Keratinocyte (primary cell): ENCODE data around the gene TNFAIP8L3. TPM values are rescaled to one million over a fixed set of nuclear protein-coding genes. Genes with fewer than 3 reads are reported as not detected.

Experiments
- DNase-seq: peaks from one replicate; pipeline ENCODE4 v3.0.0-alpha.2; 2011; ENCODE audit warnings: low read depth, missing footprints, low spot score
- FAIRE-seq: peaks from 2 replicates; lab custom pipeline; 2011; peaks lifted over from hg19 to GRCh38; lab: Jason Lieb, UNC
- H2AFZ ChIP-seq: 2 replicates; pipeline ENCODE4 v1.6.0; 2012; ENCODE audit warnings: low read length, control low read depth, inconsistent platforms; ENCODE audit not compliant: control insufficient read depth
- H3K27ac ChIP-seq: 2 replicates; pipeline ENCODE4 v1.5.1; 2011; ENCODE audit warnings: low read length; ENCODE audit not compliant: control insufficient read depth, insufficient read depth
- H3K27me3 ChIP-seq: 3 replicates; pipeline ENCODE4 v1.6.0; 2011; ENCODE audit warnings: low read length; ENCODE audit not compliant: control insufficient read depth, insufficient read depth; ENCODE audit errors: extremely low read depth
- H3K36me3 ChIP-seq, 2 experiments: 2 replicates in 1 of 2; 3 replicates in 1 of 2; pipeline ENCODE4 v1.5.1; 2011; ENCODE audit warnings: low read length in 2 of 2, mild to moderate bottlenecking in 1 of 2; ENCODE audit not compliant: control insufficient read depth in 2 of 2, insufficient read depth in 2 of 2; ENCODE audit errors: extremely low read depth in 1 of 2
- H3K4me1 ChIP-seq: 3 replicates; pipeline ENCODE4 v1.5.1; 2011; ENCODE audit warnings: low read length; ENCODE audit not compliant: control insufficient read depth, insufficient read depth; ENCODE audit errors: extremely low read depth
- H3K4me2 ChIP-seq: 3 replicates; pipeline ENCODE4 v1.6.0; 2011; ENCODE audit warnings: low read depth, low read length; ENCODE audit not compliant: control insufficient read depth, insufficient read depth; ENCODE audit errors: extremely low read depth
- H3K4me3 ChIP-seq, 3 experiments: fragments of 200-600 bp in 1 of 3; sonication (generic) in 1 of 3; 2 replicates in 2 of 3; 3 replicates in 1 of 3; pipeline ENCODE4 v1.5.1; 2011 to 2016; ENCODE audit warnings: low read length in 3 of 3, mild to moderate bottlenecking in 3 of 3, control low read depth in 2 of 3, inconsistent platforms in 1 of 3, low read depth in 1 of 3, mixed read lengths in 1 of 3, mixed run types in 1 of 3, moderate library complexity in 1 of 3; ENCODE audit not compliant: control insufficient read depth in 2 of 3, insufficient read depth in 2 of 3; ENCODE audit errors: extremely low read depth in 1 of 3
- H3K79me2 ChIP-seq: 2 replicates; pipeline ENCODE4 v1.6.0; 2012; ENCODE audit warnings: low read length; ENCODE audit not compliant: control insufficient read depth, insufficient read depth
- H3K9ac ChIP-seq: 3 replicates; pipeline ENCODE4 v1.6.0; 2011; ENCODE audit warnings: low read length; ENCODE audit not compliant: control insufficient read depth, insufficient read depth; ENCODE audit errors: extremely low read depth
- H3K9me1 ChIP-seq: 3 replicates; pipeline ENCODE4 v1.6.0; 2011; ENCODE audit warnings: low read length; ENCODE audit not compliant: control insufficient read depth, insufficient read depth; ENCODE audit errors: extremely low read depth
- H3K9me3 ChIP-seq: 2 replicates; pipeline ENCODE4 v1.5.1; 2012; ENCODE audit warnings: low read depth, low read length; ENCODE audit not compliant: control insufficient read depth
- H4K20me1 ChIP-seq: 3 replicates; pipeline ENCODE4 v1.6.0; 2011; ENCODE audit warnings: low read length; ENCODE audit not compliant: control insufficient read depth, insufficient read depth; ENCODE audit errors: extremely low read depth
- CTCF ChIP-seq, 3 experiments: IDR thresholded peaks in 1 of 3; conservative IDR thresholded peaks in 1 of 3; optimal IDR thresholded peaks in 1 of 3; 2 replicates in 2 of 3; 3 replicates in 1 of 3; pipeline versions ENCODE3 to v1.5.1; 2011; ENCODE audit warnings: low read length in 3 of 3, mild to moderate bottlenecking in 3 of 3, moderate library complexity in 2 of 3, control low read depth in 1 of 3, inconsistent platforms in 1 of 3; ENCODE audit not compliant: insufficient read depth in 2 of 3; ENCODE audit errors: extremely low read depth in 1 of 3
- EZH2 ChIP-seq: IDR thresholded peaks from one replicate; pipeline ENCODE4 v1.6.1; 2012; ENCODE audit warnings: inconsistent platforms, mild to moderate bottlenecking, low read length, moderate library complexity
- dilution Hi-C: fragments of 300-500 bp; cut with MboI; formaldehyde crosslinking; loops from one replicate; pipeline ENCODE4 v1.7.0; 2020; ENCODE audit warnings: low sequenced_read_pairs; ENCODE audit not compliant: extremely low pct_ligation_motif_present
- polyA plus RNA-seq, 5 experiments: library from polyadenylated mRNA; depleted of rRNA in 3 of 5; stranded (reverse) in 3 of 5; stranded (forward) in 1 of 5; unstranded in 1 of 5; fragments of >200 nt; gene quantifications; 1 replicate in 1 of 5; 2 replicates in 3 of 5; 3 replicates in 1 of 5; pipeline versions ENCODE4 v1.2.1 to v1.2.3, GENCODE V29; 2011 to 2012; ENCODE audit warnings: missing spikeins in 2 of 5, low read depth in 1 of 5, low replicate concordance in 1 of 5

The TNFAIP8L3 gene
- polyA plus RNA-seq, 1 donor (not counting 4 experiments of a cell fraction or from before 2014, with no cell fraction given) = 0.51 TPM

DNA sequence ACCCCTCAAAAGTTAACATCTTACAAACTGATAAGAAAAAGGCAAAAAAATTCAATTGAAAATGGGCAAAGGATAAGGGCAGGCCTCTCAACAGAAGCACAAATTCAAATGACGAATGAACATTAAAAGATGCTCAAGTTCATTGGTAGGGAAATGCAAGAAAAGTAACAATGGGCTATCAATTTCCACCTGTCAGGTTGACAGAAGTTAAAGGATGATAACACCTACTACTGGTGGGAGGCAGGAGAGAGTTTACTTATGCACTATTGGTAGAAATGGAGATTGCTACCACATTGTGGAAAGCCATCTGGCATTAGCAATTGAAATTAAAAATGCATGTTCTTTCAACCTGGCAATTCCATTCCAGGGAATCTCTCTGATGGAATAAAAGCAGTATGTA lies 35.6 kb upstream of the TNFAIP8L3 start:
- TF ChIP-seq EZH2 (no peak), CTCF (optimal IDR thresholded peaks at IDR 0.05 in 1 of 3, IDR thresholded peaks at IDR 0.05 in 1 of 3, conservative IDR thresholded peaks at IDR 0.05 in 1 of 3; ENCODE audit: extremely low read depth in 1 of 3, insufficient read depth in 2 of 3, low read length in 3 of 3) (no peak)
- no peak for FAIRE-seq
- H3K4me2 ChIP-seq = no peak overlapping the region

GRCh38 chr15:51129535-51130188 lies 35.0 kb upstream of the TNFAIP8L3 start:
- Histone ChIP-seq H3K9me3 (no peaks in the 10 kb centered on the region), H2AFZ (no peak overlapping the region), H3K4me2 (no peak overlapping the region), H3K9ac (no peak overlapping the region), H3K4me1 (no peaks in the 10 kb centered on the region), H3K9me1 (no peaks in the 10 kb centered on the region), H4K20me1 (no peaks in the 10 kb centered on the region), H3K4me3 (no peak overlapping the region), H3K36me3 (no peaks in the 10 kb centered on the region), H3K27me3 (no peaks in the 10 kb centered on the region), H3K27ac (no peak overlapping the region), H3K79me2 (no peaks in the 10 kb centered on the region)
- no peak for TF ChIP-seq EZH2
- no peak for TF ChIP-seq CTCF (optimal IDR thresholded peaks at IDR 0.05 in 1 of 3, IDR thresholded peaks at IDR 0.05 in 1 of 3, conservative IDR thresholded peaks at IDR 0.05 in 1 of 3; ENCODE audit: extremely low read depth in 1 of 3, insufficient read depth in 2 of 3, low read length in 3 of 3)
- FAIRE-seq = no peak
- dilution Hi-C loops = no loop called here
- DNase-seq = no peak

More for the DNA sequence above, 35.6 kb upstream of the TNFAIP8L3 start:
- H3K9me3 ChIP-seq = no peaks in the 10 kb centered on the region
- no peaks in the 10 kb centered on the region for H3K9me1 ChIP-seq
- no peak overlapping the region for H3K9ac ChIP-seq
- no peak overlapping the region for H2AFZ ChIP-seq
- no peaks in the 10 kb centered on the region for H3K79me2 ChIP-seq
- no peak overlapping the region for H3K27ac ChIP-seq
- no peaks in the 10 kb centered on the region for H4K20me1 ChIP-seq
- H3K4me1 ChIP-seq = no peaks in the 10 kb centered on the region
- no peak for DNase-seq
- dilution Hi-C loops = no loop called here
- no peaks in the 10 kb centered on the region for H3K36me3 ChIP-seq
- H3K4me3 ChIP-seq = no peak overlapping the region
- H3K27me3 ChIP-seq = no peaks in the 10 kb centered on the region
